Lower leg skin (tissue), 4 donors: ENCODE results near the gene NUP188. TPM values are rescaled to one million over a fixed set of nuclear protein-coding genes. Genes with fewer than 3 reads are reported as not detected.
"Not testable (repeated sequence)": the region's sequence is repeated elsewhere in the genome, so short reads cannot be mapped to it uniquely, and the experiment has no call there.

Source experiments
- DNase-seq, 2 donors: peaks; one replicate each; pipeline ENCODE4 v3.0.0-alpha.2; 2019; ENCODE audit warnings: low spot score in 2 of 2
- H3K4me3 ChIP-seq: fragments of 200-600 bp; sonication (generic); 2 replicates; pipeline ENCODE4 v1.5.1; 2017; ENCODE audit warnings: mild to moderate bottlenecking, low read depth; ENCODE audit not compliant: poor library complexity, severe bottlenecking
- POLR2A ChIP-seq, 2 donors: fragments of 450-650 bp; IDR thresholded peaks; one replicate each; pipeline ENCODE4 v1.6.1; 2016 to 2017; ENCODE audit warnings: antibody characterized with exemption in 2 of 2, mild to moderate bottlenecking in 1 of 2, moderate library complexity in 1 of 2
- WGBS, 2 donors: methylation state at CpG; one replicate each; pipeline ENCODE4 v1.1.5; 2018; 5-methylcytosine and 5-hydroxymethylcytosine counted together
- intact Hi-C: fragments of 100-400 bp; cut with DNase I; formaldehyde crosslinking; loops from one replicate; pipeline ENCODE4 v1.15.0; 2023; ENCODE audit warnings: low total_unique reads
- total RNA-seq, 4 donors: library from RNA; depleted of rRNA; stranded (reverse); fragments of >200 nt; gene quantifications; one replicate each; pipeline ENCODE4 v1.1.0, GENCODE V29; 2016
- TF ChIP-seq, protein P1 (sequence below), 3 donors: fragments of 450-650 bp; IDR thresholded peaks; one replicate each; pipeline ENCODE4 v1.5.1; 2016; ENCODE audit warnings: antibody characterized with exemption in 3 of 3, mild to moderate bottlenecking in 3 of 3, moderate library complexity in 2 of 3

Gene NUP188
- total RNA-seq, 4 donors from 2014 or later = 32.8 to 44.3 (median 36.1) TPM

DNA sequence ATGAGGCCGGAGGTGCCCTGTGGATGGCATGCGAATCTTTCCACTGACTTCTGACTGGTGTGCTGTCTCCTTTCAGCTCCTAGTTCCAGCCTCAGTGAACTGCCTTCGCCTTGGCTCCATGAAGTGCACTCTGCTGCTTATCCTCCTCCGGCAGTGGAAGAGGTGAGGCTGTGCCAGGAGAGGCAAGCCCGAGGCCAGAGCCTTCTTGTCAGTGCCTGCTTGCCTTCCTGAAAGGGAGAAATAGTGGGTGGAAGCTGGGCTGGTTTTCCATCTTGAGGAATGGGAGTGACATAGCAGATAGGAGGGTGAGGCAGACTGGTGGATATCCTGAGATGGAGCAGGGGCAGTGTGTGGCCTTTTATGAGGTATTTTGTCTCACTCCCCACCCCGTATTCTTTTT lies 51.0 kb downstream of the NUP188 start:
- peak in 1 of 2 donors; percentile 38 for DNase-seq
- 51 to 59% methylated on average over 6 of the region's 6 CpGs for WGBS, 2 donors
- intact Hi-C loops = no loop called here
- H3K4me3 ChIP-seq = no peak overlapping the region
- TF ChIP-seq, protein P1, sequence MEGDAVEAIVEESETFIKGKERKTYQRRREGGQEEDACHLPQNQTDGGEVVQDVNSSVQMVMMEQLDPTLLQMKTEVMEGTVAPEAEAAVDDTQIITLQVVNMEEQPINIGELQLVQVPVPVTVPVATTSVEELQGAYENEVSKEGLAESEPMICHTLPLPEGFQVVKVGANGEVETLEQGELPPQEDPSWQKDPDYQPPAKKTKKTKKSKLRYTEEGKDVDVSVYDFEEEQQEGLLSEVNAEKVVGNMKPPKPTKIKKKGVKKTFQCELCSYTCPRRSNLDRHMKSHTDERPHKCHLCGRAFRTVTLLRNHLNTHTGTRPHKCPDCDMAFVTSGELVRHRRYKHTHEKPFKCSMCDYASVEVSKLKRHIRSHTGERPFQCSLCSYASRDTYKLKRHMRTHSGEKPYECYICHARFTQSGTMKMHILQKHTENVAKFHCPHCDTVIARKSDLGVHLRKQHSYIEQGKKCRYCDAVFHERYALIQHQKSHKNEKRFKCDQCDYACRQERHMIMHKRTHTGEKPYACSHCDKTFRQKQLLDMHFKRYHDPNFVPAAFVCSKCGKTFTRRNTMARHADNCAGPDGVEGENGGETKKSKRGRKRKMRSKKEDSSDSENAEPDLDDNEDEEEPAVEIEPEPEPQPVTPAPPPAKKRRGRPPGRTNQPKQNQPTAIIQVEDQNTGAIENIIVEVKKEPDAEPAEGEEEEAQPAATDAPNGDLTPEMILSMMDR (IDR thresholded peaks at IDR 0.05) = no peak
- no peak for TF ChIP-seq POLR2A (IDR thresholded peaks at IDR 0.05)

DNA sequence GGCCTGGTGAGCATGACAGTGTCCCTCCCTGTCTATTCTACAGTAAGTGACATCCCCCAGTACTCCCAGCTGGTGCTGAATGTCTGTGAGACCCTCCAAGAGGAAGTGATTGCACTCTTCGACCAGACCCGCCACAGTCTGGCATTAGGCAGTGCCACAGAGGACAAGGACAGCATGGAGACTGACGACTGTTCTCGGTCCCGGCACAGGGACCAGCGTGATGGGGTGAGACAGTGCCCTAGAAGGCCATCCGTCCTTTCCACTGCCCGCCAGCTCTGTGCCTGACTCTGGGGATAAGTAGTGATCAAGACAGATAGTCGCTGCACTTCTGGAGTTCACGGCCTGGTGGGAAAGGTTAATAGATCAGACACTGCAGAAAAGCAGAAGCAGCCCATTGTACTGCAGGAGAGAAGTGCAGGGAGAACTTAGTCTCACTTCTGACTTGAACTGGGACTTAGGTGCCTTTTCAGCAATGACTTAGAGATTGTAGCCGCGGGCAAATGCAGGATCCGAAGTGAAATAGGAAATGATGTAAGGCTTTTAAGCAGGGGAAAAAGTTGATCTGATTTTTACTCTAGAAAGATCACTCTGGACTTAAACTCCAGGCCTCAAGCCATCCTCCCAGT lies 52.2 kb downstream of the NUP188 start:
- no peak for TF ChIP-seq POLR2A (IDR thresholded peaks at IDR 0.05)
- TF ChIP-seq, protein P1 (IDR thresholded peaks at IDR 0.05) = no peak
- WGBS, 2 donors = 86 to 90% methylated on average over 13 of the region's 13 CpGs
- no peak for DNase-seq
- intact Hi-C loops = loop anchor here (10.0 kb wide), 1 partner anchor 1505 kb away; no protein-coding TSS in a partner anchor
- H3K4me3 ChIP-seq = no peak overlapping the region

DNA sequence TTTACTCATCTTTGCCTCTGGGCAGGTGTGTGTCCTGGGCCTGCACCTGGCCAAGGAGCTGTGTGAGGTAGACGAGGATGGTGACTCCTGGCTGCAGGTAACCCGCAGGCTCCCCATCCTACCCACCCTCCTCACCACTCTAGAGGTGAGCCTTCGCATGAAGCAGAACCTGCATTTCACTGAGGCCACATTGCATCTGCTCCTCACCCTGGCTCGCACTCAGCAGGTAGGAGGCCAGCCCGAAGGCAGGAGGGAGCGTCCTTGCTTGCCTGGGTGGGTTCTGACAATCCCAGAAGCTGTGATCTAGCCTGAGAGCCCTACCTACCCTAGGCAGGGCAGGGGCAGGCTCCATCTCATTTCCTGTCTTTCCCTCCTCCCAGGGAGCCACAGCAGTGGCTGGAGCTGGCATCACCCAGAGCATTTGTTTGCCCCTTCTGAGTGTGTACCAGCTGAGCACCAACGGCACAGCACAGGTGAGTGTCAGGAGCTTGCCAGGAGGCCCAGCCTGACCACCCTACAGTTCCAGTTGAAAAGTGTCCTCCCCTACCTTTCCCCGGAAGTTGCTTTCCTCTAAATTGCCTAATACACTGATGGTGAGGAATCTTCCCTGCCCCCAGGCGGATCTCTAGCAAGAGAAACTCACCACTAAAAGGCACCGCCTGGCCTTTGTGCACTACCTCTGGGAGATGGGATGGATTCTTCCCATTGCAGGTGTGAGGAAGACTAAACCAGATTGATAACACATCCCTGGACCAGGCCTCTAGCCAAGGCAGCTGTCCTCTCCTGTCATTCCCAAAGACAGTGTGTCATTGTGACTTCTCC lies 54.2 kb downstream of the NUP188 start:
- intact Hi-C loops = loop anchor here (10.0 kb wide), 1 partner anchor 1507 kb away; no protein-coding TSS in a partner anchor
- no peak overlapping the region for H3K4me3 ChIP-seq
- TF ChIP-seq, protein P1 (IDR thresholded peaks at IDR 0.05) = no peak
- TF ChIP-seq POLR2A (IDR thresholded peaks at IDR 0.05) = no peak
- 90% methylated on average over 7 to 10 of the region's 10 CpGs for WGBS, 2 donors
- DNase-seq = no peak

DNA sequence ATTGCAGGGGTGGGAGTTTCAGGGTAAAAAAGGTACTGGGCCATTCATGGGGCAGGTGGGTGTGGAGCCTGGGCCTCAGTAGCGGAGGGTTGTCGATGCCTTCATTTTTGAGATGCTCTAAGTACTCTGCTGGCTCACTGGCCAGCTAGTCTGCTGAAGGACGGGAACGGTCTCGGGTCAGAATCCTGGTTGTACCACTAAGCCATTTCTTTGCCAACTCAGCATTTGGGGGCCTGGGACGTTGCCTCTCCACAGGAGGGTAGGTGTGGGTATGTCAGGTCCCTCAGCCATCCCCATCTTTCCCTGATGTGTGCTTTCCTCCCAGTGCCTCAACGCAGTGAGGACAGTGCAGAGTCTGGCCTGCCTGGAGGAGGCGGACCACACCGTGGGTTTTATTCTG lies 55.5 kb downstream of the NUP188 start:
- H3K4me3 ChIP-seq = no peak overlapping the region
- WGBS, 2 donors = 96 to 99% methylated on average over 9 of the region's 9 CpGs
- no peak for DNase-seq
- intact Hi-C loops = loop anchor here (10.0 kb wide), 1 partner anchor 1508 kb away; no protein-coding TSS in a partner anchor
- TF ChIP-seq, protein P1 (IDR thresholded peaks at IDR 0.05) = no peak
- TF ChIP-seq POLR2A (IDR thresholded peaks at IDR 0.05) = no peak

DNA sequence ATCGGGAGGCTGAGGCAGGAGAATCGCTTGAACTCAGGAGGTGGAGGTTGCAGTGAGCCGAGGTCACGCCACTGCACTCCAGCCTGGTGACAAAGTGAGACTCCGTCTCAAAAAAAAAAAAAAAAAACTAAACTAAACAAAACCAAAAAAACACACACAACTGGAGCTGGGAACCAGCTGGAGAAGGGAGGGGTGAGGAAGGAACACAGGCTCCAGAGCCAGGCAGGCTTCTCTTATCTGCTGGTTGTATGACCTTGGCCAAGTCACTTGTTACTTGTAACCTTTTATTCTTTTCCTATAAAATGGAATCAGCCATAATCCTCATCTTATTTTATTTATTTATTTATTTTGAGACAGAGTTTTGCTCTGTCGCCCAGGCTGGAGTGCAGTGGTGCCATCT lies 56.7 kb downstream of the NUP188 start:
- not testable (repeated sequence) for DNase-seq, H3K4me3 ChIP-seq
- 92 to 95% methylated on average over 6 of the region's 6 CpGs for WGBS, 2 donors
- intact Hi-C loops = loop anchor here (10.0 kb wide), 1 partner anchor 1509 kb away; no protein-coding TSS in a partner anchor

DNA sequence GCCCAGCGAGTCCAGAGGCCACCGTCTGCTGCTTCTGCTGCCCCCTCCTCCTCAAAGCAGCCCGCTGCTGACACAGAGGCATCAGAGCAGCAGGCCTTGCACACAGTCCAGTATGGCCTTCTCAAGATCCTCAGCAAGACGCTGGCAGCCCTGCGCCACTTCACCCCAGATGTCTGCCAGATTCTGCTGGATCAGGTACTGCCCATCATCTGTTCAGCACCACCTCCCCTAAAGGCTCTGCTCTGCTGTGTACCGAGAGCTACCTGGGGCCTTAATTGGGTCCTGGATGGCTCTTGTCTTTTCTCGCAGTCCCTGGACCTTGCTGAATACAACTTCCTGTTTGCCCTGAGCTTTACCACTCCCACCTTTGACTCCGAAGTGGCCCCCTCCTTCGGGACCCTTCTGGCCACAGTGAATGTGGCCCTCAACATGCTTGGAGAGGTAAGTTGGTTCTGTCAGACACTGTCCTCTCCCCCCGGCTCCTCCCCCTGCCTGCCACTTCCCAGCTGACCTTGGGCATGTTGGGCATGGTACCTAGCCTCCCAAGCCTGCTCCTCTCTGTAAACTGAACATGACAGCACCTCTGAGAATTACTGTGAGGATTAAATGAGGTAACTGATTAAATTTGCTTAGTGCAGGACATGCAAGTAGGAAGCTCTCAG lies 58.0 kb downstream of the NUP188 start:
- TF ChIP-seq, protein P1 (IDR thresholded peaks at IDR 0.05) = no peak
- no peak for DNase-seq
- WGBS, 2 donors = 79 to 83% methylated on average over 10 of the region's 10 CpGs
- intact Hi-C loops = loop anchor here (10.0 kb wide), 1 partner anchor 1511 kb away; no protein-coding TSS in a partner anchor
- no peak overlapping the region for H3K4me3 ChIP-seq
